WI38 (cell line): Measurements from ENCODE around the gene PRSS27.

Experiments
- H3K4me3 ChIP-seq: 2 replicates; pipeline ENCODE4 v1.5.1; 2011; ENCODE audit warnings: low read depth, mild to moderate bottlenecking, control low read depth, low read length
- TF ChIP-seq, protein P1 (sequence below): IDR thresholded peaks from 2 replicates; pipeline ENCODE4 v1.5.1; 2012; ENCODE audit warnings: low read depth, mild to moderate bottlenecking, control low read depth, low read length

The PRSS27 gene

DNA sequence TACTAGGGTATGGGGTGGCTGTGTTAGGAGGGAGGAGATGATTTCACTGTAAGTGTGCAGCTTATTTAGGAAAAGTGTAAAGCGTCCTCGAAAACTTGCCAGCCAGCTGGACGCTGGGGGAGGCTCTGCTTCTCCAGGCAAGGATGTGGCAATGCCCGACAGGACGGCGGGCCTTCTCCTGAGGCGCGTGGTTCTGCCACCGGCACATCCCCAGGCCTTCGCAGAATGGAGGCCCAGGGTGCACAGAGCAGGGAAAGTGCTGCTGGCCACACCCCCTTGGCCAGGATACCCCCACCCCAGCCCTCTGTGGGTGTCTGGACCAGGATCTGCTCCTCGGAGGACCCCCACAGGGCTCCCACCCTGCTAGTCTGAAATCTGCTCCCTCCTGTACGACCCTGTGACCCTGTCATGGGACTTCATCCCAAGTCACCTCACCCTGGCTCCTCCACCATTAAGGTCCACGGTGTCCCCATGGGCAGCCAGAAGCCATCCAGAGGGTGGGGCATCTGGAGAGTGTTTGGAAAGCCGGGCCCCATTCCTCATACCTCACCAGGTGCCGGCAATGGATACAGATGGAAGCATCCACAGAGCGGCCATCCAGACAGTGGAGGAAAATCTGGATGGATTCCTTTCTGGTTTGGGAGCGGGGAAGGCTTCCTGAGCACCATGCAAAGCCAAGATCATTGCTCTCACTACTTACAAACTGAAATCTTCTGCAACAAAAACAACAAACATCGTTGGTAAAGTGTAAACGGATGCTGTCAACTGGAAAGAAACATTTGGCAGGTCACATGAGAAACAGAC, 23.2 kb upstream of the PRSS27 start:
- no peak overlapping the region for H3K4me3 ChIP-seq
- TF ChIP-seq, protein P1, sequence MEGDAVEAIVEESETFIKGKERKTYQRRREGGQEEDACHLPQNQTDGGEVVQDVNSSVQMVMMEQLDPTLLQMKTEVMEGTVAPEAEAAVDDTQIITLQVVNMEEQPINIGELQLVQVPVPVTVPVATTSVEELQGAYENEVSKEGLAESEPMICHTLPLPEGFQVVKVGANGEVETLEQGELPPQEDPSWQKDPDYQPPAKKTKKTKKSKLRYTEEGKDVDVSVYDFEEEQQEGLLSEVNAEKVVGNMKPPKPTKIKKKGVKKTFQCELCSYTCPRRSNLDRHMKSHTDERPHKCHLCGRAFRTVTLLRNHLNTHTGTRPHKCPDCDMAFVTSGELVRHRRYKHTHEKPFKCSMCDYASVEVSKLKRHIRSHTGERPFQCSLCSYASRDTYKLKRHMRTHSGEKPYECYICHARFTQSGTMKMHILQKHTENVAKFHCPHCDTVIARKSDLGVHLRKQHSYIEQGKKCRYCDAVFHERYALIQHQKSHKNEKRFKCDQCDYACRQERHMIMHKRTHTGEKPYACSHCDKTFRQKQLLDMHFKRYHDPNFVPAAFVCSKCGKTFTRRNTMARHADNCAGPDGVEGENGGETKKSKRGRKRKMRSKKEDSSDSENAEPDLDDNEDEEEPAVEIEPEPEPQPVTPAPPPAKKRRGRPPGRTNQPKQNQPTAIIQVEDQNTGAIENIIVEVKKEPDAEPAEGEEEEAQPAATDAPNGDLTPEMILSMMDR: no peak

DNA sequence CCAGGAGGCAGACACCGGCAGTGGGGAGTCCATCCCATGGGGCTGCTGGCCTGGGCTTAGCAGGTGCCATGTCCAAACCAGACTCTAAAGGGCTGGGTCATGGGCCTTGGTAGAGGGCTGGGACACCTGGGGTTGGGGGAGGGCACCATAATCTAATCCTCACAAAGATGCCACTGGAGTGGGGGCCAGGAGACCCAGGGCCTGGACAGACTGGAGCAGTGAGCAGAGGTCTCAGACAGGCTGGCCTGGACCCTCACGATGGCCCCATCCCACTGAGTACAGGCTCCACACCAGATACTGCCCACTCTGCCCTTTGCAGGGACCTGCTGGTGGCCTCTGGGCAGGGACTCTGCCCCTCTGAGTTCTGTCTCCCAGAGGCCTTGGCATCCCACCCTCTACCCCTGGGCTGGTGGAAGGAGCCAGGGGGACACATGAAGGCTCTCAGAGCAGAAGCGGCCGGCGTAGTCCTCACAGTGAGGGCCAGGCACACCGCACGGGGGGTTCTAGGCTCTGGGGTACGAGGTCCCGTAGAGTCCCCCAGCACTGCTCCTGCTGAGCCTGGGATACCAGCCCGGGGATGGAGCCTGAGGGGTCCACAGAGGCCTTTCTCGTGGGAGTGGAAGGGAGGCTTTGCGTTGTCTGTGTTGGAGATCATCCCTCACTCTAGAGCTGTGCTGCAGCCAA, 22.4 kb upstream of the PRSS27 start:
- no peak overlapping the region for H3K4me3 ChIP-seq
- TF ChIP-seq, protein P1: no peak

DNA sequence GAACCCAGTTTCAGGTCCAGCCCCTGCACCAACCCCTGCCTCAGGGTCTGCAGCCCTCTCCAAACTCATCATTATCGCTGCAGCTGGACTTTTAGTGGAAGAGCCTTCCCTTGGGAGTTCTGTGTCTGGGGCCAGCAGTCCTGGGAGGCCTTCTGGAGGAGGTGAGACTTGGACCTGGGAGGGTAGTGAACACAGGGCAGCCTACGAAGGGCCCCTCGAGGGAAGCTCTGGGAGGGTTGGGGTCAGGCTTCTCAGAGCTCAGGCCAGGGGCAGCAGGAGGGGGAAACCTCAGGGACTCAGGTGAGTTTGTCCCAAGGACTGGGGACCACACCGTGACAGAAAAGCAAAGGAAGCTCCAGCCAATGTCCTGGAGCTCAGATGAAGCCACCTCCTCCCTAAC, 21.1 kb upstream of the PRSS27 start:
- H3K4me3 ChIP-seq: no peak overlapping the region
- TF ChIP-seq, protein P1: no peak

DNA sequence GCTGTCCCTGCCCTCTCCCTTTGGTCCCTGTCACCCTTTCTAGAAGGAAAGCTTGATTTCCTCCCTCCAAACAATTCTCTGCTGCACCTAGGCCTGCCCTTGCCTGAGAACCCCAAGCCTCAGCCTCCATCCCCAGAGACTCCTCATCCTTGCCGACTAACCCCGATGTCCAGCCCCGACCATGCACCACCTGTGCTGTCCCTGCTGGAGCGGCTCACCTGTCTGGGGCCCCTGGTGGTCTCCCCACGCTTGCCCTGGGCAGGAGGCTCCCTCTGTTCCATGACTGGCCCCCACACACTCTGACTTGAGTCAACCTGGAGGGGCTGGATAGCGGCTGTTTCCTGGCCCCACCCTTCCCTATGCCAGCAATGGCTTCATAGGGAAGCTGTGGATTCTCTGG, 20.5 kb upstream of the PRSS27 start:
- no peak overlapping the region for H3K4me3 ChIP-seq
- TF ChIP-seq, protein P1: no peak

DNA sequence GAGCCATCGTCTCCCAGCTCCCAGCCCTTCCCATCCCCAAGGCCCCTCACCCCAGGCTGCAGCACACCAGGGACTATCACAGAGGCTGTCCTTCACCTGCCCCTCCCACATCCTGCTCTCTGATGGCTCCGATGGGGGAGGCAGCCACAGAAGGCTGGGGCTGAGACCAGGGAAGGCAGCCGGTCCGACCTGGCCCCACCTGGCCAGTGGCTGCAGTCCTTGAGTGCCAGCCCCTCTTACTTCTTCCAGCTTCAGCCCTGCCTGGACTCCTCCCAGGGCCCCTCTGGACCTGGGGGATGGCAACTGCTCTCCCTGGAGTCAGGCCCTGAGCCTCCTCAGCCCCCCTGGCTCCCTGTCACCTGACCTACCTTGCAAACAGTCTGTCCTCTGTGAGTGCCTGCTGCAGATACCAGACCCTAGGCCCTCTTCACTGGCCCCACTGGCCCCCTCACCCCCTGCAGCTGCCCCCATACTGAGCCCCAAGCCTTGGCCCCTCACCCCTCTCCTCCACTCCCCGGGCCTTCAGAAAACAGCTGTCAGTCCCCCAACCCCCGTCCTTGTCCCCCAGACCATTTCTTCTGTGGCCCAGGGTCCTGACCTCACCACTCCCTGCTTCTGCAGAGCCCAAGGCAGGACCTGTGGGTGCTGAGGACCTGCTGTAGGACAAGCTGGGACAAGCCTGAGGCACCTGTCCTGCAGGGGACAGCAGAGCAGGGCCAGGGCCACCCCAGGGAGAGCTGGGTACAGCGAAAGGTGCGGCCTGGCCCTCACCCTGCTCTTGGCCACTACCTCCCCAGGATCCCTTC, 19.8 kb upstream of the PRSS27 start:
- H3K4me3 ChIP-seq: no peak overlapping the region
- TF ChIP-seq, protein P1: no peak

DNA sequence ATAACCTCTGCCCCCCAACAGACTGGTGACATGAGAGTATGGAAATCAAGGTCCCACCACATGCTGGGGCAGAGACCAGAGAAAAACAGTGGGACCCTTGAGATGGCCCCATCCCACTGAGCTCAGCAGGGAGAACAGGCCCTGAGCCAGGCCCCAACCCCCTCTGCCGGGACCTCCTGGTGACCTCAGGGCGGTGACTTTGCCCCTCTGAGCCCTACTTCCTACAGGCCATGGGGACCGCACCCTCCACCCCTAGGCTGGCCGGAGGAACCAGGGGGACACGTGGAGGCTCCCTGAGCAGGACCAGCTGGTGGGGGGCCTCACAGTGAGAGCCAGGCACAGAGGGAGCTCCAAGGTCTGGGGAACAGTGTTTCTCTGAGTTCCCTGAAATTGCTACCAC, 18.6 kb upstream of the PRSS27 start:
- H3K4me3 ChIP-seq: no peak overlapping the region
- TF ChIP-seq, protein P1: no peak

DNA sequence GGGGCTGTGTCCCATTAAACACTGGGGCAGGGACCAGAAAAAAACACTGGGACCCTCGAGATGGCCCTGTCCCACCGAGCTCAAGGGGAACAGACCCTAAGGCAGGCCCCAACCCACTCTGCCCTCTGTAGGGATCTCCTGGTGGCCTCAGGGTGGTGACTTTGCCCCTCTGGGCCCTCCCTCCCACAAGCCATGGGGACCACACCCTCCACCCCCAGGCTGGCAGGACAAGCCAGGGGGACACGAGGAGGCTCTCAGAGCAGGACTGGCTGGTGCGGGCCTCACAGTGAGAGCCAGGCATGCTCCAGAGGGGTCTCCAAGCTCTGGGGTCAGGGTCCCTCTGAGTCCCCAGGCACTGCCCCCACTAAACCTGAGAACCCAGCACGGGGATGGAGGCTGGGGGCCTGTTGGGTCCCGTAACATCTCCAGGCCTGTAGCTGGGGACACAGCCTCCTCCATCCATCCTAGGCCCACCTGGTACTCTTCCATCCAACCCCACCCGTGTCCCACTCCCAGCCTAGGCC, 17.9 kb upstream of the PRSS27 start:
- no peak overlapping the region for H3K4me3 ChIP-seq
- TF ChIP-seq, protein P1: no peak
